CD4-positive, alpha-beta T cell treated with Interleukin-12 subunit alpha and Interleukin-12 subunit beta, for 1 hour (primary cell): ENCODE measurements around the gene PLD1.
"Not testable (repeated sequence)": the region's sequence is repeated elsewhere in the genome, so short reads cannot be mapped to it uniquely, and the experiment has no call there.

ENCODE experiments used
- DNase-seq: peaks from one replicate; pipeline ENCODE4 v3.0.0-alpha.2; 2020

The PLD1 gene

GRCh38 chr3:171694888-171695287, 115.4 kb downstream of the PLD1 start:
- DNase-seq, result no peak

DNA sequence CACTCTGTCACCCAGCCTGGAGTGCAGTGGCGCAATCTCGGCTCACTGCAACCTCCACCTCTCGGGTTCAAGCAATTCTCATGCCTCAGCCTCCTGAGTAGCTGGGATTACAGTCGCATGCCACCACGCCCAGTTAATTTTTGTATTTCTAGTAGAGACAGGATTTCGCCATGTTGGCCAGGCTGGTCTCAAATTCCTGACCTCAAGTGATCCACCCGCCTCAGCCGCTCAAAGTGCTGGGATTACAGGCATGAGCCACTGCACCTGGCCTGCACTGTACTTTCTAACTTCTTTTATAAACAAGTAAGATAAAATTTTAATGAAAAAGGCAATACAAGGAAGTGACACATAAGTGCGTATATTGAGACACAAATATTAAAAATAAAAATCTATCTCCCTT, 117.7 kb downstream of the PLD1 start:
- DNase-seq, result not testable (repeated sequence)

- DNase-seq, result no peak
These were observed 118.8 kb downstream of the PLD1 start for GRCh38 chr3:171691485-171691884.

DNA sequence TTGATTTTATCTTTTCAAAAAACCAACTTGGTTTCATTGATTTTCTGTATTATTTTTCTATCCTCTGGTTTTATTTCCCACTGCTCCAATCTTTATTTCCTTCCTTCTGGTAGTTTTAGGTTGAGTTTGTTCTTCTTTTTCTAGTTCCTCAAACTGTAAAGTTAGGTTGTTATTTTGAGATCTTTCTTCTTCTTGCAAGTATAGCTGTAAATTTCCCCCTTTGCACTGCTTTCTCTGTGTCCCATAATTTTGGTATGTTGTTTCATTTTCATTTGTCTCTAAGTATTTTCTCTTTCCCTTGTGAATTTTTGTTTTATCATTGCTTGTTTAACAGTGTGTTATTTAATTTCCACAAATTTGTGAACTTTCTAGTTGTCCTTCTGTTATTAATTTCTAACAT, 120.0 kb downstream of the PLD1 start:
- DNase-seq, result no peak

- no peak for DNase-seq
These were observed 121.7 kb downstream of the PLD1 start for GRCh38 chr3:171688593-171688992.

DNA sequence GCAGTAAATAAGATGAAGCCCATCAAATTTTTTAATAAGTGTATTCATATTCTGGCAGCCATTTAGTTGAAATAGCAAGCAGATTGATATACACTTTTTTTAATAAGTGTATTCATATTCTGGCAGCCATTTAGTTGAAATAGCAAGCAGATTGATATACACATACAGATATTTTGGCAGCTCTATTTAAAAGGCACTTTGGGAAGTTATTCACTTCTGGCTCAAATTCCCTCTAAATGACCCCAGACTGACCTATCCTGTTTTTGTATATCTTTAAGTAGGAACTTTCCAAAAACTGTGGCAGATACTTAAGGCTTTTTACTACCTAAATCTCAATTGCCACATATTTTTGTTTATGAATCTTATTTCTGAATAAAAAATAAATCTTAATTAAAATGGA, 122.3 kb downstream of the PLD1 start:
- no peak for DNase-seq

DNA sequence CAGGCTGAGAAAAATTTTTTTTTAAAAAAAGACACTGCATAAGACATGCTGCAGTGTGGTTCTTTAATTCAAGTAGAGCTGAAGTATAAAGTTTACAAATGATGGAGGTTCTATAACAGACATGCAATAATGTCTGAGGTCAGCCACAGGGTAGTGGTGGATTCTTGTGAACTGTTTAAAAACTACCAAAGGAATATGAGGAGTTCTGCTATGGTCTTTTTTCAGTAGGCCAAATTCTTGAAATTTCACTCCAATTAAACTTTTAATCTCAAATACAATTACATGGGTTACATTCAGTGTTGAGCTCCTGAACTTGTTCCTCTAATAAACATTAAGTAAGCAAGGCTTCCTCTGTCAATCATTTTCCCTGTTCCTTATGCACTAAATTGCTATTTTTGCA, 122.7 kb downstream of the PLD1 start:
- DNase-seq, result no peak

GRCh38 chr3:171687064-171687463, 123.2 kb downstream of the PLD1 start:
- no peak for DNase-seq

DNA sequence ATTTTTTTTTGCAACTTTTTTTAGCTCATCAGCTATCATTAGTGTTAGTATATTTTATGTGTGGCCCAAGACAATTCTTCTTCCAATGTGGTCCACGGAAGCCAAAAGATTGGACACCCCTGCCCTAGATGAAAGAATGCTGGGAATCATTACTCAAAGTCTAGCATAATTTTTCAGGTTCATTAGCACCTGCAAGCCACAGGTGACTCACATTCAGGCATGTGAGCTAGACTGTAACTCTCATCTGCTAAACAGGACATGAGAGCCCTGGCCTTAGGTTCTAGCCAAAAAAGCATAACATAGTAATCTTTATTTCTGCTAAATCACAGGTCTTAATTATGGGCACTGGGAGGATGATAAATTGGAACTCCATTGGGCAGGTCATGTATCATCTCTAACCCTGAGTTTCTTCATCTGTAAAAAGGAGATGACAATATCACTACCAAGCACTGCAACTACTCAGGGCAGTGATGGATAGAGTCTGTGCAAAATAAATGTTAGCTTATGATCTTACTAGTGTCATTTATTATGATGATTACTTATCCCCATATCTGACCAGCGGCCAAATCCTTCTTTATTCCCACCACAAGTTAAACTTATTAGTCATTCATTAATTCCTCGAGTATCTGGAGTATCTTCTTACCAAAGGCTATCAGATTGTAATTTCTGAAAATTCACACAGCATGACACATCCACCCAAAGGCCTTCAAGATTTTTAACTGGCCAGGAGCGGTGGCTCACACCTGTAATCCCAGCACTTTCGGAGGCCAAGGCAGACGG, 125.0 kb downstream of the PLD1 start:
- no peak for DNase-seq

DNA sequence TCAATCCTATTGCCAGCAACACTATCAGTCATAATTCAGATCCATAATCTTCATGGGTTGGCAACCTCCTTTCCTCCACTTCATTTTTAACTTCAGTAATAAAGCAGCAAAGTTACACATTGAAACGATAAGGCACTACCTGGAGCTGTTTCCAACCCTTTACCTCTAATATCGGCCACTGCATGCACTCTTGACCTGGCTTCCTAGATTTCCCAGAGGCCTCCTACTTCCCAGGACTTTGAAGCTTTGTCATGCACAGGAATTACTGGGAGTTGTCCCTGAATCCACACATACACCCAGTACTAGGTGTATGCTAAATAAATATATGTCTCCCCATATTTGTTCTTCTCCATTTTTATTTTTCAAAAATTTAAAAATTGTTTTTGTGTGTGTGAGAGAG, 126.1 kb downstream of the PLD1 start:
- DNase-seq, result no peak

DNA sequence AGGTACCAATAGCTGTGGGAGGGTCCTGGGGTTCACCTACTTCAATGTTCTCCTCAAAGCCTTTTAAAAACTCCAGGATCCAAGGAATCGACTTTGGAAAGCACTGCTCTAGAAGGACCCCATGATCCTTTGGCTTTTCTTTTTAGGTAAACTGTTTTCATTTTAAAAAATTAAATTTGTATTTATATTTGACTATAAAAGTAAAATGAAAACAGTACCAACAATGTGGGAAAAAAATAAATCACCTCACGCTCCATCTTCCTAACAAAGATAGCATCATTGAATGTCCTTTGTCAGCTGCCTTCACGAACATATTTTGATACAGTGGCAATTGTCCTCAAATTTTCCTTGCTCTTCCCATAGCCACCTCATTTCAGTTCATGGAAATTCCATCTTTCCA, 127.5 kb downstream of the PLD1 start:
- no peak for DNase-seq

- DNase-seq, result no peak
These were observed 129.4 kb downstream of the PLD1 start for GRCh38 chr3:171680726-171681411.

DNA sequence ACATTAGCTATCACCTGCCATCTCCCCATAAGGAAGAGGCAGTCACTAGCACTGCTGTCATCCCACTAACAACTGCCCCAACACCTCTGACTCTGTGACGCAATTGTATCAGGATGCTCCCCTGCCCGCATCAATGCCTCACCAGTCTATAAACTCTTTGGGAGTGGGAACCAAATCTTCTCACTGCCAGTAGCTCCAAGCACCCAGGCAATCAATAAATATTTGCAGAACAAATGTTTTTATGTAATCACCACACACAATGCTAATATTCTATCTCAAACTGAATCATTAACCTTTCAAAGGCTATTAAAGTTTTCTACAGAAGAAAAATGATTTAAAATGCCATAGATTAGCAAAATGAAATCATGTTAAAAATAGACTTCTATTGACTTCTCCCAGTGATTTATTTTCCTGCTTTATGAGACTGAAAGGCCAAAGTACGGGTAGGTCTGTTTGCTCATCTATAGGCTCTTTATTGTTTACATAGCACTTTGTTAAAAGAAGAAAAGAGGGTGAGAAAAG, 131.3 kb downstream of the PLD1 start:
- no peak for DNase-seq

DNA sequence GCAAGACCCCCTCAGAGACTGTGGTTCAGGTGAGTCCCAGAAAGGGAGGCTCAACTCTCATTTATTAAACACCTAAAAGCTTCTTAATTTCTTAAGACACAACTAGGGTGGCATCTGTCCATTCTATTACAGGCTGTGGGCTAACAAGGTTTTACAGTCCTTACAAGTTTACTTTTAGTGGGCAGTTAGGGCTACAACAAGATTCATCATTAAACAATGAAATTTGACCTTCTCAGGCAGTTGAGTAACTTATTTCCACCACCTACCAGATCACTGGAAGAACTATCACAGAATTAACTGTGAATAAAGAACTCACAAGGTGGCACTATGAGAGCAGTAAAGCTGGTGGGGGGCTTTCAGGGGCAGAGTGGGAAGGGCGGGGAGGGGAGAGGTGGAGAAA, 132.6 kb downstream of the PLD1 start:
- no peak for DNase-seq

GRCh38 chr3:171676601-171677175, 133.6 kb downstream of the PLD1 start:
- DNase-seq, result no peak

DNA sequence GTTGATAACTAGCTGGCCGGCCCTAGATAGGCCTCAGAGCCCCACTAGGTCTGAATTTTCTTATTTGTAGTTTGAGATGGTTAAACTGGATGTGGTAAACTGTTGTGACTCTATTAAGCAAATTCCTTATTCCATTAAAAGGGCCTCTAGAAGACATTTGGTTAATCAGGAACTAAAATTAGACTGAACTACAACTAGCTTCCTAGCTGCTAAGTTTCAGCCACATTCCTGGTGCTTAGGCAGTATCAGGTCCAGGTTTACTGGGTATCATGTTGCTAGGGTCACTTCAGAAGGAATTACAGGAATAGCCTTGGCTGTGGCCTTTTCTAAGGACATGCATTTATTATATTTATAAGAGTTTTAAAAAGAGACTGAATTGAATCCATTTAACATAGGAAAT, 136.3 kb downstream of the PLD1 start:
- no peak for DNase-seq

GRCh38 chr3:171672538-171672937, 137.7 kb downstream of the PLD1 start:
- DNase-seq, result no peak

DNA sequence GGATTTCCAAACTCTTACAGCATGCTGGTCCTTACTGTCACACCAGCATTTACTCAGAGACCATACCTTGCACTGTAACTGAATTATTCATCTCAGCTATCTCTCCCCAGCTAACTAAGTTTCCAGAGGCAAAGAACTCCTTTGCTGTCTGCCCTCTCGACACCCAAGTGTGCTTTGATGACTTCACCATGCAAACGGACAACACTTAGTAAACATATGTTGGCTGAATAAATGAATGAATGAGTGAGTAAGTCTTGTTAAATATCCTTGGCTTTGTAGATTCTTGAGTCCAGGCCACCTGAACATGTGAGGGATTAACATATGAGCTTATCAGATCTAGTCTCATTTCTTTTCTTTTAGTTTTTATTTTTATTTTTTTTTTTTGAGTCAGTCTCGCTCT, 138.2 kb downstream of the PLD1 start:
- DNase-seq, result no peak

DNA sequence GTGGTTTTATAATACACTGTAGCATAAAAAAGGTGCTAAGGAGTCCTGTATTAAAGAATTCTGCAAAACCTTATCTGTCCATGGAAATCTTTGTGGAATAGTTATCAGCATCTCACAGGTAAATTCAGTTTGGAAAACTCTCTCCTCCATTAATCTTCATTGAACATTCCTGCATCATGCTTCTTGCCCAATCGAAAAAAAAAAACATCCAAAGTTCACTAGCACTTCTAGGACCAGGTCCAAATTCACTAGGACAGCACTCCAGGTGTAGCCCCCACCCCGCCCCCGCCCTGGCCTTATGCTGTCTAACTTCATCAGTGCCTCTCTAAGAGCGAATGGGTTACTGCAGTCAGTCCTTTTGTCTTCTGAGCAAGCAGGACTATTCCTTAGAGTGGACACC, 138.6 kb downstream of the PLD1 start:
- no peak for DNase-seq

DNA sequence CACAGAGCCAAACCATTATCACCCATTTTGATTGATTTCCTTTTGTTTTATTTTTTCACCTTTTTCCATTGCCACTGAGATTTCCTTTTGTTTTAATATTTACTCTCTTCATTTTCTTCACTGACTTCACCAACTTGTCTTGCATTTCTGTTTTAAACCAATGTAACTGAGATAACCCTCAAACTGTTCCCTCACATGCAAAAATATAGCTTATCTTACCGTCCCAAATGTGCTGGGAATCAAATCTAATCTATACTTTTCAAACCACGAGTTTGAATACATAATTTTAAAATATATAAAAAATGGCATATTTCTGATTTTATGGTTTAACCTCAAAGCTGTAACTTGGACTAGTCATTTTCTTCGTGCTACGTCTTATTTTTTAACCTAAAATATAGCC, 143.8 kb downstream of the PLD1 start:
- DNase-seq, result no peak

- no peak for DNase-seq
These were observed 146.5 kb downstream of the PLD1 start for GRCh38 chr3:171663805-171664204.

- no peak for DNase-seq
These were observed 148.8 kb downstream of the PLD1 start for GRCh38 chr3:171661484-171661883.

GRCh38 chr3:171660188-171660587, 150.1 kb downstream of the PLD1 start:
- DNase-seq, result no peak

DNA sequence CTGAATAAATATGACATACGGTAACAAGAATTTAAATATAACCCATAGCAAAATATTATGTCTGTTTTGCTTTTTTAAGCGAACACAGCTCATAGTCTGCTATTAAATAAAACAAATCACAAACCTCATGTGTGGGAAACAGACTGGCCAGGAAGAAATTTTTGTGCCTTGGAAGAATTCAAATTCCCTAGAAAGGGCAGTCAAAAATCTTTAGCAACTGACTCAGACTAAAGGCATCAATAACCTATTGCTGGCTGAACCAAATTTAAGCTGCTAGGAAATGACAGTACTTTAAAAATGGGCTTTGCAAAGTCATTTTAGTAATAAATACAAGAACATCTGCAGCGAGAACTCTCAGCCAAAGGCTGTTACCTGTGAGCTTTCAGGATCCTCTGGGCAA, 151.4 kb downstream of the PLD1 start:
- DNase-seq, result no peak
